Lung (tissue), 16 donors: ENCODE measurements around the gene LINC01488. TPM values are rescaled to one million over a fixed set of nuclear protein-coding genes. Genes with fewer than 3 reads are reported as not detected.

Source experiments
- ATAC-seq: fragments of 200-7000 bp; cut with Tn5 transposase; one replicate; pipeline ENCODE4 v1.9.1; 2020; ENCODE audit warnings: moderate number of reproducible peaks; ENCODE audit not compliant: insufficient read depth, low FRiP score
- DNase-seq, 3 donors: peaks; one replicate each; pipeline ENCODE4 v3.0.0-alpha.2; 2013 to 2017
- H3K27ac ChIP-seq, 2 donors: one replicate each; pipeline ENCODE4 v1.5.1; 2013; ENCODE audit warnings: mild to moderate bottlenecking in 2 of 2, moderate library complexity in 2 of 2, control low read depth in 1 of 2, inconsistent platforms in 1 of 2, low read depth in 1 of 2, low read length in 1 of 2
- H3K27me3 ChIP-seq, 3 donors: one replicate each; pipeline ENCODE4 v1.5.1; 2013; ENCODE audit warnings: low read length in 2 of 3; ENCODE audit not compliant: control insufficient read depth in 3 of 3, insufficient read depth in 3 of 3
- H3K36me3 ChIP-seq, 4 donors: one replicate each; pipeline ENCODE4 v1.5.1; 2013; ENCODE audit warnings: low read length in 4 of 4, mild to moderate bottlenecking in 1 of 4, moderate library complexity in 1 of 4; ENCODE audit not compliant: control insufficient read depth in 4 of 4, insufficient read depth in 4 of 4
- H3K4me1 ChIP-seq, 5 donors: one replicate each; pipeline ENCODE4 v1.5.1; 2013; ENCODE audit warnings: low read length in 5 of 5, mild to moderate bottlenecking in 2 of 5, moderate library complexity in 1 of 5; ENCODE audit not compliant: control insufficient read depth in 5 of 5, insufficient read depth in 5 of 5
- H3K4me3 ChIP-seq: one replicate; pipeline ENCODE4 v1.5.1; 2013; ENCODE audit warnings: mild to moderate bottlenecking, control low read depth, moderate library complexity
- H3K9ac ChIP-seq, 2 donors: one replicate each; pipeline ENCODE4 v1.5.1; 2013; ENCODE audit warnings: low read length in 2 of 2, control low read depth in 1 of 2; ENCODE audit not compliant: insufficient read depth in 1 of 2
- H3K9me3 ChIP-seq, 4 donors: one replicate each; pipeline ENCODE4 v1.5.1; 2013; ENCODE audit warnings: low read length in 3 of 4, mild to moderate bottlenecking in 1 of 4, moderate library complexity in 1 of 4; ENCODE audit not compliant: control insufficient read depth in 4 of 4, insufficient read depth in 3 of 4
- WGBS, 2 donors: extraction: QIAGEN DNeasy Blood & Tissue Kit; methylation state at CpG; one replicate each; pipeline ENCODE4 v1.1.7; 2013; 5-methylcytosine and 5-hydroxymethylcytosine counted together
- long read RNA-seq, 5 donors: transcript quantifications; one replicate each; lab custom pipeline, GENCODE V29; 2026
- polyA plus RNA-seq, 2 donors: library from polyadenylated mRNA; stranded (reverse); fragments of 200-250 nt; gene quantifications; one replicate each; pipeline ENCODE4 v1.2.1, GENCODE V29; 2013
- total RNA-seq, 2 donors: library from RNA; depleted of rRNA in 1 of 2; stranded (reverse); fragments of >200 nt in 1 of 2; gene quantifications; one replicate each; pipeline ENCODE4 v1.2.1, GENCODE V29; 2014 to 2021
- TF ChIP-seq, protein P1 (sequence below): IDR thresholded peaks from 2 replicates; pipeline ENCODE4 v1.5.1; 2012; ENCODE audit warnings: mild to moderate bottlenecking; ENCODE audit errors: control extremely low read depth, extremely low read depth
- donor health status: control.
- donor health status: control.
- donor health status: Bipolar disorder and iron deficiency.
- donor health status: healthy.
- donor health status: DM: yes; HTN: yes; CAD: no.

Gene LINC01488
- total RNA-seq, result not detected
- polyA plus RNA-seq, result not detected
- long read RNA-seq, donor 1, result 0 reads
- long read RNA-seq, donor 2, result 0 reads
- long read RNA-seq, donor 3, result 0 reads
- long read RNA-seq, donor 4, result 0 reads
- long read RNA-seq, donor 5, result 0 reads

GRCh38 chr11:69481393-69481844 is at the start of gene LINC01488:
Gene LINC01488 (plus strand): TSS chr11:69481663.
- no peaks in the 10 kb centered on the region for H3K27me3 ChIP-seq
- no peak within 1 kb of the TSS for H3K9ac ChIP-seq
- ATAC-seq (no peak), DNase-seq (no peak)
- H3K9me3 ChIP-seq, result no peaks in the 10 kb centered on the region
- 75 to 91% methylated on average over 4 of the region's 4 CpGs for WGBS, 2 donors
- no peak within 1 kb of the TSS for H3K4me3 ChIP-seq
- TF ChIP-seq, protein P1, sequence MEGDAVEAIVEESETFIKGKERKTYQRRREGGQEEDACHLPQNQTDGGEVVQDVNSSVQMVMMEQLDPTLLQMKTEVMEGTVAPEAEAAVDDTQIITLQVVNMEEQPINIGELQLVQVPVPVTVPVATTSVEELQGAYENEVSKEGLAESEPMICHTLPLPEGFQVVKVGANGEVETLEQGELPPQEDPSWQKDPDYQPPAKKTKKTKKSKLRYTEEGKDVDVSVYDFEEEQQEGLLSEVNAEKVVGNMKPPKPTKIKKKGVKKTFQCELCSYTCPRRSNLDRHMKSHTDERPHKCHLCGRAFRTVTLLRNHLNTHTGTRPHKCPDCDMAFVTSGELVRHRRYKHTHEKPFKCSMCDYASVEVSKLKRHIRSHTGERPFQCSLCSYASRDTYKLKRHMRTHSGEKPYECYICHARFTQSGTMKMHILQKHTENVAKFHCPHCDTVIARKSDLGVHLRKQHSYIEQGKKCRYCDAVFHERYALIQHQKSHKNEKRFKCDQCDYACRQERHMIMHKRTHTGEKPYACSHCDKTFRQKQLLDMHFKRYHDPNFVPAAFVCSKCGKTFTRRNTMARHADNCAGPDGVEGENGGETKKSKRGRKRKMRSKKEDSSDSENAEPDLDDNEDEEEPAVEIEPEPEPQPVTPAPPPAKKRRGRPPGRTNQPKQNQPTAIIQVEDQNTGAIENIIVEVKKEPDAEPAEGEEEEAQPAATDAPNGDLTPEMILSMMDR, result no peak
- peak within 1 kb of the TSS in 1 of 2 donors; percentile 5 for H3K27ac ChIP-seq
- no peaks in the 10 kb centered on the region for H3K36me3 ChIP-seq
- peaks cover 3 to 51% (median 21%) of the 10 kb centered on the region in 5 donors for H3K4me1 ChIP-seq

DNA sequence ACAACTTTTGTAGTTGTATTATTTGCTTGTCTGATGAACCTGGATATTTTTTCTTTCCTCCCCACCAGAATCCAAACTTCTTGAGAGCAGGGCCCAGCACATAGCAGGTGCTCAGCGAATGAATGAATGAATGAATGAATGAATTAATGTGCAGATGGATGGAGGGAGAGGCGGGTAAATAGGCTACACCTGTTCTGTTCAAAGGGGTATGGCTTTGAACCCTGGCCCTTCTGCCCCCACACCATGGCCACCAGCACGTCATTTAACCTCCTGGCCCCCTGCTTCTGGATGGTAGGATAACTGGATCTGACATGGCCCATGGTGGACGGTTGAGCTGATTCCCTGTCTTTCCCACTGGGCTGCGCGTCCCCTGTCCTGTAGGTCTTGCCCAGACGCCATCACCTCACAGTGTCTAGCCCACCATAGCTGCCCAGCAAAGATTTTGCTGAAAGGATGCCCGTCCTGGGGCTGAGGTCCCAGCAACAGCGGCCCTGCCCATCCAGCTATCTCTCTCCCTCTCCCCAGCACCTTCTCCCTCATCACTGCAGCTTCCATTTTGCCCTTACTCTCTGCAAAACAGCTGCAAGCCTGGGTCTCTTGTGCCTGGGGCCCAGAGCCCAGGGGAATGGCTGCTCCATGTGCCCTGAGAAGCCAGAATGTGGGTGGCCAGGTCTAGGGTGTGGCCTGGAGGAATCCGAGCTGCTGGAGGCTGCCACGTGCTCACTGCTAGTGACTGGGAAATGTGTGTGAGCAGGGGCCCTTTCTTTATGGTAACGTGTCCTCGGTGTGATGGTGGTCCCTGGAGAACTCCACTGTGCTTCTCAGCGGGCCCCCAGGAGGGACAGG is 49.3 kb upstream of the LINC01488 start:
- DNase-seq (no peak), ATAC-seq (no peak)
- WGBS, 2 donors, result 87 to 88% methylated on average over 14 of the region's 14 CpGs
- no peak overlapping the region for H3K9ac ChIP-seq
- TF ChIP-seq, protein P1, result no peak
- no peak overlapping the region for H3K4me3 ChIP-seq
- H3K27me3 ChIP-seq, result no peaks in the 10 kb centered on the region
- no peaks in the 10 kb centered on the region for H3K36me3 ChIP-seq
- H3K27ac ChIP-seq, result no peak overlapping the region
- no peaks in the 10 kb centered on the region for H3K9me3 ChIP-seq
- H3K4me1 ChIP-seq, result peaks cover 0 to 2% (median under 1%) of the 10 kb centered on the region in 5 donors

DNA sequence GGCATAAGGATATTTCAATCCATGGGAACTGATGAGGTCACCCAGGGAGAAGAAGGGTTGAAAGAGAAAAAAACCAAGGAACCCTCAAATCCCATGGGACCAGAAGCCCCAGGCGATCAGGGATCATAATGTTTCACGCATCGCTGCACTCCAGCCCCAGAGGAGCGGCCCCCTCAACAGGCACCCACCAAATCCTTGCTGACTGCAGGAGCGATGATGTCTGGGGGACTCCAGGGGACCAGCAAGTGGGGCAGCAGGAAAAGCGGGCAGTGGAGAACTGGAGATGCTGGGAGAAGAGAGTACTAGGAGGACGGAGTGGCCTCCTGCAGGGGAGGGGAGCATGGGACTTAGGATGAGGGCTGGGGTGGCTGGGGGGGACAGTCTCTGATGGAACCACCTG is 47.7 kb upstream of the LINC01488 start:
- H3K36me3 ChIP-seq, result no peaks in the 10 kb centered on the region
- H3K9ac ChIP-seq, result no peak overlapping the region
- ATAC-seq (no peak), DNase-seq (no peak)
- no peaks in the 10 kb centered on the region for H3K9me3 ChIP-seq
- H3K27me3 ChIP-seq, result no peaks in the 10 kb centered on the region
- no peak overlapping the region for H3K27ac ChIP-seq
- no peak overlapping the region for H3K4me3 ChIP-seq
- H3K4me1 ChIP-seq, result peaks cover 0 to 12% (median 2%) of the 10 kb centered on the region in 5 donors
- WGBS, 2 donors, result 96 to 99% methylated on average over 7 of the region's 7 CpGs
- TF ChIP-seq, protein P1, result no peak
